GM10266 (cell line): Measurements from ENCODE around the gene CD3E.
A peak's percentile ranks its signal among the peaks of the same experiment; 100 is the strongest.
"Not testable (repeated sequence)": the region's sequence is repeated elsewhere in the genome, so short reads cannot be mapped to it uniquely, and the experiment has no call there.

ENCODE experiments used
- DNase-seq: peaks from one replicate; pipeline ENCODE4 v3.0.0; 2012; ENCODE audit errors: extremely low spot score
- CTCF ChIP-seq: IDR thresholded peaks from 2 replicates; pipeline ENCODE4 v1.5.1; 2012; ENCODE audit warnings: mild to moderate bottlenecking, low read depth; ENCODE audit not compliant: control insufficient read depth, insufficient read depth; ENCODE audit errors: missing control alignments

Gene CD3E

GRCh38 chr11:118304227-118304567 is 333 bp upstream of the CD3E start:
- no peak for DNase-seq
- TF ChIP-seq CTCF: no peak

DNA sequence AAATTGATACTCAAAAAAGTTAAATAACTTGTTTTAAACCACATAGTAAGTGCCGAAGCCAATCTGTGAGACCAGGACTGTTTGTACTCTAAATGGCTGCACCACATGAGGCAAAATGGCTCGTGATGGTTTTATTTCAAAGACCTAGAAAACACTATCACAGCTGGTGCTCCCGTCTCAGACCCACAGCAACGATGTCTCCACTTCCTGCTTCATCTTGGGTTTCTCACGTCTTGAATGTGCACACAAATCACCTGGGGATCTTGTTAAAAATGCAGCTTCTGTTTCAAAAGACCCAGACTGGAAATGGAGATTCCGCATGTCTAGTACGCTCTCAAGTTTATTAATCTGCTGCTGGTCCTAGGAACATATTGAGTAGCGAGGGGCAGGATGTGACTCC is 1.2 kb downstream of the CD3E start:
- DNase-seq: no peak
- no peak for TF ChIP-seq CTCF

- DNase-seq: no peak
- no peak for TF ChIP-seq CTCF
Measured at GRCh38 chr11:118306556-118306955, 2.0 kb downstream of the CD3E start.

DNA sequence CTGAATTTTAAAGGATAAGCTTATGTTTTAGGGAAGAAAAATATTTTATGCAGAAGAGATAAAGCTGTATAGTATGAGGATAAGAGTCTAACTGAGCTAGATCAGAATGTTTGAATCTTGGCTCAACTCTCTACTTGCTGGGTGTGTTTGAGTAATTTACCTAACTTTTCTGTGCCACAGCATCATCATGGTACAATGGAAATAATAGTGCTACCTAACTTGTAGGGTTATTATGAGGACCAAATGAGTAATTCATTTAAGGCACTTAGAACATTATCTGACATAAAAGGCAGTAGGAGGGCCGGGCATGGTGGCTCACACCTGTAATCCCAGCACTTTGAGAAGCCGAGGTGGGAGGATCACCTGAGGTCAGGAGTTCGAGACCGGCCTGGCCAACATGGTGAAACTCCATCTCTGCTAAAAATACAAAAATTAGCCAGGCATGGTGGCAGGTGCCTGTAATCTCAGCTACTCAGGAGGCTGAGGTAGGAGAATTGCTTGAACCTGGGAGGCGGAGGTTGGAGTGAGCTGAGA is 4.5 kb downstream of the CD3E start:
- DNase-seq: not testable (repeated sequence)

DNA sequence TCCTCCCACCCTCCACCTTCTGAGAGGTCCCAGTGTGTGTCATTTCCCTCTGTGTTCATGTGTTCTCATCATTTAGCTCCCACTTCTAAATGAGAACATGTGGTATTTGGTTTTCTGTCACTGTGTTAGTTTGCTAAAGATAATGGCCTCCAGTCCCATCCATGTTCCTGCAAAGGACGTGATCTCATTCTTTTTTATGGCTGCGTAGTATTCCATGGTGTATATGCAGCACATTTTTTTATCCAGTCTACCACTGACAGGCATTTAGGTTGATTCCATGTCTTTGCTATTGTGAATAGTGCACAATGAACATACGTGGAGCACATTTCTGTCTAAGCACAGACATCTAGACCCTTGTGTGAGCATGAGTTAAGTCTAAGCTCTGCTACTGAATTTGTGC is 5.7 kb downstream of the CD3E start:
- no peak for DNase-seq
- no peak for TF ChIP-seq CTCF

DNA sequence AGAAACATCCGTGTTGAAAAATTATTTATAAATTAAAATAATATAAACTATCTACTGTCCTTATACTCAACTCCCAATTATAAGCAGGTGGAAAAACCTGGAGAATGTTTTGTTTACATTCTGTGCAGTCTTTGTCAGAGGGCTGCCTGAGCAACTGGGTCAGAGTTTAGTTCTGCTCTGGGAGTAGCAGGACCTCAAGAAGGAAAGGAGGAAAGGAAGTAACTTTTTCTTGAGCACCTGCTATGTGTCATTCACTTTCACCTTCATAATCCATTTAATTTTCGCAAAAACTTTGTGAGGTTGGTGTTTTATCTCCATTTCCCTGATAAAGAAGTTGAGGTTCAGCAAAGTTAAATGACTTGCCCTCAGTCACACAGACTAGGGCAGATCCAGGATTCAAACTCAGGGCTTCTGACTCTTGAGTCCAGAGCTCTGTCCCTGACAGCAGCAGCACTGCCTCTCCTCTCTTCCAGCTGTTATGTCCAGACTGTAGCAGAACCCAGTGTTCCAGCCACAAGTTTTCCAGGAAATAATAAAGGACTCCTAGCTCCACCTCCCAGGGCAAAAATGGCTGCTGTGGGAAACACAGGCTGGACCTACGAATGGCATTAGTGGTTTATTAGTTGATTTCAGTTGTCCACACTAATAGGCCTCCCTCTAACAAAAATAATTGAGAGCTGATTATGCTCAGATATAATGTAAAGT is 6.4 kb downstream of the CD3E start:
- no peak for TF ChIP-seq CTCF
- no peak for DNase-seq

DNA sequence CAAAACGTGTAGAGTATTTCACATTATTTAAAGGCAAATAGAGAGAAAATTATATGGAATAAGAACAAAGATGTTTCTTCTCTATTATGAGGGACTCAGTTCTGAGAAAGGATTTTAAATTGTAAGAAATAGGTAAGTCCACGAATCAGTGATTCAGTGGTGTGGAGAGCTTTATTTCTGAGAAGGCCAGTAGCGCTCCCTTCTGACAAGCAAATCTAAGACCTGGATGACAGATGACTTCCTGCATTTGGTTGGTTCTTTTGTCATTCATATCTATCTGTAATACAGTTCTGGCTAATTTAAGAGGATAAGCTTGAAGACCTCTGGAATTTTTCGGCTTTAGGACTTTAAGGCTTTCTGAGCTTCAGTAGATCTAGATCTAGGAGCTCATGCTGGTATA is 7.0 kb downstream of the CD3E start:
- peak; percentile 3 for TF ChIP-seq CTCF

GRCh38 chr11:118312328-118312727 is 7.8 kb downstream of the CD3E start:
- DNase-seq: no peak
- no peak for TF ChIP-seq CTCF

More for the DNA sequence above, 7.0 kb downstream of the CD3E start:
- DNase-seq: no peak
